DND-41 (cell line): ENCODE data around the gene ELAVL1.
A peak's percentile ranks its signal among the peaks of the same experiment; 100 is the strongest.

Experiments
- ATAC-seq: fragments of 200-7000 bp; cut with Tn5 transposase; 3 replicates; pipeline ENCODE4 v1.9.1; 2021; ENCODE audit warnings: low read depth; ENCODE audit not compliant: insufficient read depth
- DNase-seq: peaks from one replicate; pipeline ENCODE4 v3.0.0-alpha.2; 2020
- H2AFZ ChIP-seq: 2 replicates; pipeline ENCODE4 v1.6.0; 2012; ENCODE audit warnings: low read depth, low read length
- H3K27ac ChIP-seq: 2 replicates; pipeline ENCODE4 v1.5.1; 2012; ENCODE audit warnings: low read length, inconsistent platforms
- H3K27me3 ChIP-seq: fragments of 200-600 bp; sonication (generic); 2 replicates; pipeline ENCODE4 v1.6.0; 2012; ENCODE audit warnings: low read length, mild to moderate bottlenecking, inconsistent platforms; ENCODE audit not compliant: insufficient read depth, poor library complexity
- H3K36me3 ChIP-seq: 2 replicates; pipeline ENCODE4 v1.5.1; 2012; ENCODE audit warnings: low read length, inconsistent platforms; ENCODE audit not compliant: insufficient read depth
- H3K4me1 ChIP-seq: 2 replicates; pipeline ENCODE4 v1.5.1; 2012; ENCODE audit warnings: mild to moderate bottlenecking, low read length; ENCODE audit not compliant: insufficient read depth
- H3K4me2 ChIP-seq: 2 replicates; pipeline ENCODE4 v1.6.0; 2012; ENCODE audit warnings: mild to moderate bottlenecking, moderate library complexity, low read length, inconsistent platforms; ENCODE audit not compliant: insufficient read depth
- H3K4me3 ChIP-seq, 2 experiments: fragments of 200-600 bp in 1 of 2; shearing (Covaris generic) in 1 of 2; 2 replicates each; pipeline ENCODE4 v1.5.1; 2012 to 2016; ENCODE audit warnings: inconsistent platforms in 2 of 2, low read length in 2 of 2, mild to moderate bottlenecking in 2 of 2, low read depth in 1 of 2, moderate library complexity in 1 of 2
- H3K79me2 ChIP-seq: 2 replicates; pipeline ENCODE4 v1.6.0; 2012; ENCODE audit warnings: low read length, inconsistent platforms; ENCODE audit not compliant: insufficient read depth
- H3K9ac ChIP-seq: 2 replicates; pipeline ENCODE4 v1.6.0; 2012; ENCODE audit warnings: low read depth, mild to moderate bottlenecking, inconsistent platforms, low read length, moderate library complexity
- H3K9me3 ChIP-seq: 2 replicates; pipeline ENCODE4 v1.5.1; 2012; ENCODE audit warnings: low read length, moderate library complexity, mild to moderate bottlenecking, inconsistent platforms; ENCODE audit not compliant: insufficient read depth, severe bottlenecking
- H4K20me1 ChIP-seq: 2 replicates; pipeline ENCODE4 v1.6.0; 2012; ENCODE audit warnings: low read length; ENCODE audit not compliant: insufficient read depth
- EZH2 ChIP-seq: IDR thresholded peaks from 3 replicates; pipeline ENCODE4 v1.6.1; 2012; ENCODE audit warnings: borderline replicate concordance, low read depth, mild to moderate bottlenecking, moderate library complexity, low read length, inconsistent platforms; ENCODE audit not compliant: severe bottlenecking
- TF ChIP-seq, protein P1 (sequence below): IDR thresholded peaks from 2 replicates; pipeline ENCODE4 v1.5.1; 2012; ENCODE audit warnings: borderline replicate concordance, low read length, moderate library complexity, mild to moderate bottlenecking; ENCODE audit not compliant: poor library complexity, severe bottlenecking; ENCODE audit errors: extremely low read depth

The ELAVL1 gene

GRCh38 chr19:8017808-8018207 is 12.4 kb upstream of the ELAVL1 start:
- H4K20me1 ChIP-seq: no peaks in the 10 kb centered on the region
- H3K79me2 ChIP-seq: no peaks in the 10 kb centered on the region
- H3K4me3 ChIP-seq: no peak overlapping the region
- H3K27me3 ChIP-seq: no peaks in the 10 kb centered on the region
- DNase-seq (no peak), ATAC-seq (no peak)
- H3K27ac ChIP-seq: no peak overlapping the region
- no peaks in the 10 kb centered on the region for H3K9me3 ChIP-seq
- H2AFZ ChIP-seq: no peak overlapping the region
- no peak for TF ChIP-seq EZH2
- TF ChIP-seq, protein P1, sequence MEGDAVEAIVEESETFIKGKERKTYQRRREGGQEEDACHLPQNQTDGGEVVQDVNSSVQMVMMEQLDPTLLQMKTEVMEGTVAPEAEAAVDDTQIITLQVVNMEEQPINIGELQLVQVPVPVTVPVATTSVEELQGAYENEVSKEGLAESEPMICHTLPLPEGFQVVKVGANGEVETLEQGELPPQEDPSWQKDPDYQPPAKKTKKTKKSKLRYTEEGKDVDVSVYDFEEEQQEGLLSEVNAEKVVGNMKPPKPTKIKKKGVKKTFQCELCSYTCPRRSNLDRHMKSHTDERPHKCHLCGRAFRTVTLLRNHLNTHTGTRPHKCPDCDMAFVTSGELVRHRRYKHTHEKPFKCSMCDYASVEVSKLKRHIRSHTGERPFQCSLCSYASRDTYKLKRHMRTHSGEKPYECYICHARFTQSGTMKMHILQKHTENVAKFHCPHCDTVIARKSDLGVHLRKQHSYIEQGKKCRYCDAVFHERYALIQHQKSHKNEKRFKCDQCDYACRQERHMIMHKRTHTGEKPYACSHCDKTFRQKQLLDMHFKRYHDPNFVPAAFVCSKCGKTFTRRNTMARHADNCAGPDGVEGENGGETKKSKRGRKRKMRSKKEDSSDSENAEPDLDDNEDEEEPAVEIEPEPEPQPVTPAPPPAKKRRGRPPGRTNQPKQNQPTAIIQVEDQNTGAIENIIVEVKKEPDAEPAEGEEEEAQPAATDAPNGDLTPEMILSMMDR: peak; percentile 12
- no peak overlapping the region for H3K9ac ChIP-seq
- H3K36me3 ChIP-seq: no peaks in the 10 kb centered on the region
- no peak overlapping the region for H3K4me2 ChIP-seq
- H3K4me1 ChIP-seq: no peaks in the 10 kb centered on the region

DNA sequence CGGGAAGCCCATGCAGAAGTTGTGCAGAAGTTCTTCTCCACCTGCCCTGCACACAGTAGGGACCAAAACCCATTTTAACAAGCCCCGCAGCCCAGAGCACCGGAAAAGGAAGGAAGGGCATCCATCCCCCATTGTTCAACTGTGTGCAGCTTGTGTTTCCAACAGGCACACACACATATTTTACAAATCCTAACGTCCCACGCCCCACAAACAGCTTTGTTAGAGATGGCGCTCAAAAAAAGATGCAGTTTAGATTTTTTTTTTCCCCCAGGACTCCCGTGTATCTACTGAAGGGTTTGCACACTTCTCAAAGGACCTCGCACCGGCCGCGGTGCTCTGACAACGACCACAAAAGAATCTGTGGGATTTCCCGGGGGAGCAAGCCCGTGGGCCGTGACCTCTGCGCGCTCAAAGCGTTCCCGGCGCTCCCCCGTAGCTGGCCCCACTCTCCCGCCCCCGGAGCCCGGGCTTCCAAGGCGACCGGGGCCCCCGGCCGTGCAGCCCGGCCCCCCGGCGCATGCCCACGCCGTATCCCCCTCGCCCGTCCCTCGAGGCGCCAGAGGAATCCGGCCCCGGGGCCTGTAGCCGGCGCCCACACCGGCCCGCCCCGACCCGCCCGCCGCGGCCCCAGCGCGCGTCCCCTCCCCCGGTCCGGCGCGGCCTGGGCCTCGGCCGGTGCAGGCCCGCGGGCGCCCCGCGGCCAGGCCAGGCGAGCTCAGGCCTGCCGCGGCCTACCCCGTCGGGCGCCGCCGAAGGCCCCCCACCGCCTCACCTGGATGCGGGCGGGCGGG is 523 bp downstream of the ELAVL1 start:
- Histone ChIP-seq H3K27me3 (no peaks in the 10 kb centered on the region), H3K4me3 (peak overlapping the region; percentile 49 to 93; a peak in 3 of 4 replicates), H3K27ac (peak overlapping the region; percentile 73), H3K9me3 (no peaks in the 10 kb centered on the region), H3K4me2 (peak overlapping the region; percentile 80), H3K79me2 (peaks cover 73% of the 10 kb centered on the region), H2AFZ (no peak overlapping the region), H3K4me1 (peaks cover 49% of the 10 kb centered on the region), H3K36me3 (peaks cover 32% of the 10 kb centered on the region), H4K20me1 (peaks cover 47% of the 10 kb centered on the region), H3K9ac (peak overlapping the region; percentile 84)
- peak; percentile 18 for ATAC-seq
- peak; percentile 45 for DNase-seq
- TF ChIP-seq, protein P1: no peak
- TF ChIP-seq EZH2: no peak

GRCh38 chr19:8004001-8004400 is 1.4 kb downstream of the ELAVL1 start:
- H3K36me3 ChIP-seq: peaks cover 40% of the 10 kb centered on the region
- H2AFZ ChIP-seq: no peak overlapping the region
- TF ChIP-seq, protein P1: no peak
- TF ChIP-seq EZH2: no peak
- H3K9me3 ChIP-seq: no peaks in the 10 kb centered on the region
- peak overlapping the region; percentile 73 for H3K27ac ChIP-seq
- H3K4me2 ChIP-seq: peak overlapping the region; percentile 80
- ATAC-seq (no peak), DNase-seq (no peak)
- H3K4me3 ChIP-seq: peak overlapping the region; percentile 49 to 93; a peak in 3 of 4 replicates
- no peaks in the 10 kb centered on the region for H3K27me3 ChIP-seq
- H3K4me1 ChIP-seq: peaks cover 49% of the 10 kb centered on the region
- H3K9ac ChIP-seq: peak overlapping the region; percentile 84
- H3K79me2 ChIP-seq: peaks cover 82% of the 10 kb centered on the region
- peaks cover 56% of the 10 kb centered on the region for H4K20me1 ChIP-seq
